ENCODE data around the gene ACVR2B.
A peak's percentile ranks its signal among the peaks of the same experiment; 100 is the strongest.

The ACVR2B gene

GRCh38 chr3:38515367-38515766 lies 61.7 kb downstream of the ACVR2B start:
- TF ChIP-seq Cebpa-rat (IDR thresholded peaks at IDR 0.05) = no peak
- Histone ChIP-seq H4K20me1 (peaks cover 0 to 7% (median 0%) of the 10 kb centered on the region in 11 experiments; a peak in 2 of 22 replicates), H3K27me3 (no peaks in the 10 kb centered on the region), H3K4me1 (peaks cover 8 to 22% (median 19%) of the 10 kb centered on the region in 10 experiments; a peak in 19 of 20 replicates), H3K9me3 (replicated peaks in 1 of 11) (no peaks in the 10 kb centered on the region), H3K27ac (no peak overlapping the region), H3K4me2 (no peak overlapping the region), H3K4me3 (no peak overlapping the region), H3K9ac (no peak overlapping the region), H3K36me3 (peaks cover 23 to 64% (median 51%) of the 10 kb centered on the region in 11 experiments)

- H3K9ac ChIP-seq = no peak overlapping the region
- H3K4me3 ChIP-seq = no peak overlapping the region
- no peak overlapping the region for H3K27ac ChIP-seq
- H3K27me3 ChIP-seq = no peaks in the 10 kb centered on the region
- peaks cover 8 to 25% (median 19%) of the 10 kb centered on the region in 10 experiments; a peak in 19 of 20 replicates for H3K4me1 ChIP-seq
- no peak for TF ChIP-seq Cebpa-rat (IDR thresholded peaks at IDR 0.05)
- H3K36me3 ChIP-seq = peaks cover 18 to 54% (median 42%) of the 10 kb centered on the region in 11 experiments
- no peaks in the 10 kb centered on the region for H3K9me3 ChIP-seq (replicated peaks in 1 of 11)
- H4K20me1 ChIP-seq = peaks cover 0 to 10% (median 1%) of the 10 kb centered on the region in 11 experiments; a peak in 5 of 22 replicates
- no peak overlapping the region for H3K4me2 ChIP-seq
These were observed 63.0 kb downstream of the ACVR2B start for GRCh38 chr3:38516669-38517068.

GRCh38 chr3:38519000-38519399 lies 65.3 kb downstream of the ACVR2B start:
- H3K36me3 ChIP-seq = peaks cover 20 to 51% (median 42%) of the 10 kb centered on the region in 11 experiments; a peak in 21 of 22 replicates
- H3K9me3 ChIP-seq (replicated peaks in 1 of 11) = no peaks in the 10 kb centered on the region
- TF ChIP-seq Cebpa-rat (IDR thresholded peaks at IDR 0.05) = no peak
- no peak overlapping the region for H3K27ac ChIP-seq
- peaks cover 0 to 18% (median 3%) of the 10 kb centered on the region in 11 experiments; a peak in 6 of 22 replicates for H4K20me1 ChIP-seq
- H3K4me1 ChIP-seq = peaks cover 8 to 25% (median 19%) of the 10 kb centered on the region in 10 experiments; a peak in 19 of 20 replicates
- no peak overlapping the region for H3K9ac ChIP-seq
- no peak overlapping the region for H3K4me3 ChIP-seq
- H3K4me2 ChIP-seq = peak overlapping the region in 6 of 11 experiments; percentile 45 to 73 (median 62); a peak in 7 of 22 replicates
- no peaks in the 10 kb centered on the region for H3K27me3 ChIP-seq

- H3K9ac ChIP-seq = peak overlapping the region in 2 of 11 experiments; percentile 7 to 24; a peak in 3 of 22 replicates
- peaks cover 0 to 18% (median 3%) of the 10 kb centered on the region in 11 experiments; a peak in 6 of 22 replicates for H4K20me1 ChIP-seq
- H3K27ac ChIP-seq = peak overlapping the region in 1 of 11 experiments; percentile 16; a peak in 1 of 22 replicates
- no peaks in the 10 kb centered on the region for H3K9me3 ChIP-seq (replicated peaks in 1 of 11)
- H3K27me3 ChIP-seq = no peaks in the 10 kb centered on the region
- no peak for TF ChIP-seq Cebpa-rat (IDR thresholded peaks at IDR 0.05)
- H3K4me3 ChIP-seq = no peak overlapping the region
- H3K4me2 ChIP-seq = peak overlapping the region; percentile 43 to 73 (median 57)
- H3K4me1 ChIP-seq = peaks cover 8 to 25% (median 19%) of the 10 kb centered on the region in 10 experiments; a peak in 19 of 20 replicates
- peaks cover 25 to 53% (median 44%) of the 10 kb centered on the region in 11 experiments for H3K36me3 ChIP-seq
These were observed 66.0 kb downstream of the ACVR2B start for GRCh38 chr3:38519651-38520050.

- Histone ChIP-seq H3K4me3 (no peak overlapping the region), H4K20me1 (peaks cover 0 to 18% (median under 1%) of the 10 kb centered on the region in 11 experiments; a peak in 6 of 22 replicates), H3K4me1 (peaks cover 8 to 25% (median 19%) of the 10 kb centered on the region in 10 experiments; a peak in 19 of 20 replicates), H3K4me2 (no peak overlapping the region), H3K36me3 (peaks cover 37 to 59% (median 51%) of the 10 kb centered on the region in 11 experiments), H3K27me3 (no peaks in the 10 kb centered on the region), H3K9ac (no peak overlapping the region), H3K27ac (no peak overlapping the region), H3K9me3 (replicated peaks in 1 of 11) (no peaks in the 10 kb centered on the region)
- TF ChIP-seq Cebpa-rat (IDR thresholded peaks at IDR 0.05) = no peak
These were observed 67.8 kb downstream of the ACVR2B start for GRCh38 chr3:38521391-38521987.

GRCh38 chr3:38522002-38522401 lies 68.3 kb downstream of the ACVR2B start:
- Histone ChIP-seq H3K4me3 (no peak overlapping the region), H4K20me1 (peaks cover 0 to 18% (median 3%) of the 10 kb centered on the region in 11 experiments; a peak in 8 of 22 replicates), H3K9ac (no peak overlapping the region), H3K4me1 (peaks cover 8 to 25% (median 19%) of the 10 kb centered on the region in 10 experiments; a peak in 19 of 20 replicates), H3K4me2 (no peak overlapping the region), H3K36me3 (peaks cover 42 to 65% (median 55%) of the 10 kb centered on the region in 11 experiments), H3K27ac (no peak overlapping the region), H3K9me3 (replicated peaks in 1 of 11) (no peaks in the 10 kb centered on the region), H3K27me3 (no peaks in the 10 kb centered on the region)
- no peak for TF ChIP-seq Cebpa-rat (IDR thresholded peaks at IDR 0.05)

- Histone ChIP-seq H3K36me3 (peaks cover 43 to 69% (median 59%) of the 10 kb centered on the region in 11 experiments), H3K4me2 (no peak overlapping the region), H3K4me1 (peaks cover 8 to 14% (median 11%) of the 10 kb centered on the region in 10 experiments; a peak in 19 of 20 replicates), H3K9me3 (replicated peaks in 1 of 11) (no peaks in the 10 kb centered on the region), H3K4me3 (no peak overlapping the region), H3K27me3 (no peaks in the 10 kb centered on the region), H4K20me1 (peaks cover 0 to 30% (median 7%) of the 10 kb centered on the region in 11 experiments; a peak in 9 of 22 replicates), H3K27ac (no peak overlapping the region), H3K9ac (no peak overlapping the region)
- no peak for TF ChIP-seq Cebpa-rat (IDR thresholded peaks at IDR 0.05)
These were observed 70.5 kb downstream of the ACVR2B start for GRCh38 chr3:38524141-38524739.

GRCh38 chr3:38526792-38527191 lies 73.1 kb downstream of the ACVR2B start:
- Histone ChIP-seq H3K4me1 (peaks cover 0 to 4% (median 0%) of the 10 kb centered on the region in 10 experiments; a peak in 1 of 20 replicates), H3K27me3 (no peaks in the 10 kb centered on the region), H3K27ac (no peak overlapping the region), H4K20me1 (peaks cover 0 to 19% (median 6%) of the 10 kb centered on the region in 11 experiments; a peak in 9 of 22 replicates), H3K4me2 (no peak overlapping the region), H3K9ac (no peak overlapping the region), H3K4me3 (no peak overlapping the region), H3K36me3 (peaks cover 48 to 86% (median 68%) of the 10 kb centered on the region in 11 experiments), H3K9me3 (replicated peaks in 1 of 11) (no peaks in the 10 kb centered on the region)
- no peak for TF ChIP-seq Cebpa-rat (IDR thresholded peaks at IDR 0.05)

- no peaks in the 10 kb centered on the region for H3K27me3 ChIP-seq
- peaks cover 0 to 26% (median 7%) of the 10 kb centered on the region in 11 experiments; a peak in 10 of 22 replicates for H4K20me1 ChIP-seq
- no peaks in the 10 kb centered on the region for H3K9me3 ChIP-seq (replicated peaks in 1 of 11)
- TF ChIP-seq Cebpa-rat (IDR thresholded peaks at IDR 0.05) = no peak
- no peak overlapping the region for H3K4me3 ChIP-seq
- peaks cover 0 to 4% (median 0%) of the 10 kb centered on the region in 10 experiments; a peak in 1 of 20 replicates for H3K4me1 ChIP-seq
- peaks cover 31 to 74% (median 54%) of the 10 kb centered on the region in 11 experiments for H3K36me3 ChIP-seq
- H3K27ac ChIP-seq = no peak overlapping the region
- H3K4me2 ChIP-seq = no peak overlapping the region
- no peak overlapping the region for H3K9ac ChIP-seq
These were observed 74.8 kb downstream of the ACVR2B start for GRCh38 chr3:38528457-38528856.

Measured in BLaER1 treated with 17β-estradiol and CSF1 and Interleukin-3, amounts not matched to agents 10 nM and 100 nM (cell line).